ENCODE measurements around the gene ALX3. TPM values are rescaled to one million over a fixed set of nuclear protein-coding genes. Genes with fewer than 3 reads are reported as not detected.

ALX3 gene
- total RNA-seq, 1 donor from 2014 or later: not detected

DNA sequence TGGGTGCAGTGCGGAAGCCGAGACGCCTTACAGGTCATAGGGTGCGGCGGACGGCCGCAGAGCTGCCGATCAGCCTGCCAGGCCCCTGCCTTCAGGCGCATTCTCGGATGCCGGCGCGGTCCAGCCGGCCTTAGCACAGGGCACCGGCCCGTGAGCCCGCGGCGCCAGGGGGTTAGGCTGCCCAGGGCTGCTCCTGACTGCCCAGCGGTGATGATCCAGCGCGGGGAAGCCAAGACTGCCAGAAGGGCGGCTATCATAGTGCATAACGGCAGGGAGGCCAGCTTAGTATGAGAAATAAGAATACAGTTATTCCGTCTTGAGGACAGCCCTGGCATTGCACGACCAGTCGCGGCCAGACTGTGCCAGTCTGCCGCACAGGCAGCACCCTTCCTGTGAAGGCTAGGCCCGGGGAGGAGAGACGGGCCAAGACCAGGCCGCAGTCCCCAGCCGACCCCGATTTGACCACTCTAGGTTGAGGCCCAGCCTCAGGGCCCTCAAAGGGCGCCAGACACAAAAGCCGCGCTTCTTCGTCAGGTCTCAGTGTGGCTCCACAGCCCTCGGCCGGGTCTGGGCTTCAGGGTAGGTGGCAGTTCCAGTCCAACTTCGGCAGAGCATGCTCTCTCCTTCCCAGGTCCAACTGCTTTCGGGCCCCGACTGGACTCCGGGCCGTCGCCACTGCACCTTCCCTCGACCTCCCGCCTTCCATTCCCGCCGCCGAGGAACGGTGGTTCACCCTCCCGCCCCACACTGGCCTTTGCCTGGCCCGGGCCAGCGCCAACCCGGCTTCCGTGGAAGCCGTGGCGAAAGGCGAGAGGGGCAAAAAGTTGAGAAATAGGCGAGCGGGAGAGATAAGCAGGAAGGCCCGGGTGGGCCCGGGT is 829 bp downstream of the ALX3 start:
- DNase-seq (ENCODE audit: missing footprints) (no peak), ATAC-seq (peak; percentile 24)
- intact Hi-C loops (cut with DNase I): no loop called here

DNA sequence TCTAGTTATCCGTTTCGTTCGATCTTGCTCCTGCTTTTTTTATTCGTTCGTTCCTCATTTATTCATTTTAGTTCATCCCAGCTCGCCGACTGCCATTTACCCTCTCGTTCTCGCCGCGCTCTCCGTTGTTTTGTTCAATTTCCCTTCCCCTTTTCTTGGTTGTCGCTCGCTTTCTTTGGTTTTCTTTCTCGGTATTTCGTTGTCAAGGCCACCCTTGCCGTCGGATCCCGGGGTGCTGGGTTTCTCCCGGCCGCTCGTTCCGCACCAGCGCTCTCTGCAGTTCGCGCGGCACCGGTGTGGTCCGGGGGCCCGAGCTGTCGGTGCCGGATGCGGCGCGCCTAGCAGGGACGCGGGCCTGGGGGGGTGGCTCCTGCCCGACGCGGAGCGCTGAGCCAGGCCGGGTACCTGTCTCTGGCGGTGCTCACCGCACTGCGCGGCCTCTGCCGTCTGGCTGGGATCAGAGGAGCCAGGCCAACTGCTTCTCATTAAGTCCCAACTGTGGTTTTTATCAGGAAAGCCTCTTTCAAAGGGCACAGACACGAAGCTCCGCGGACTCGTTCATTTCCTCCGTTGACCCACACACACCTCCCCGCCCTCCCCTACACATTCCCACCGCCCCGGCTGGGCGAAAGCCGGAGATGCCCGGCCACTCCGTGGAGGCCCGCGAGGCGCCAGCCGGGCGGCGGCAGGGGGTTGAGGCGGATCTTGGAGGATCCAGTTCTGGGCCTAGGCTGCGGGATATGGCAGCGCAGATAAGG is 1.6 kb downstream of the ALX3 start:
- intact Hi-C loops (cut with DNase I): no loop called here
- ATAC-seq: no peak

DNA sequence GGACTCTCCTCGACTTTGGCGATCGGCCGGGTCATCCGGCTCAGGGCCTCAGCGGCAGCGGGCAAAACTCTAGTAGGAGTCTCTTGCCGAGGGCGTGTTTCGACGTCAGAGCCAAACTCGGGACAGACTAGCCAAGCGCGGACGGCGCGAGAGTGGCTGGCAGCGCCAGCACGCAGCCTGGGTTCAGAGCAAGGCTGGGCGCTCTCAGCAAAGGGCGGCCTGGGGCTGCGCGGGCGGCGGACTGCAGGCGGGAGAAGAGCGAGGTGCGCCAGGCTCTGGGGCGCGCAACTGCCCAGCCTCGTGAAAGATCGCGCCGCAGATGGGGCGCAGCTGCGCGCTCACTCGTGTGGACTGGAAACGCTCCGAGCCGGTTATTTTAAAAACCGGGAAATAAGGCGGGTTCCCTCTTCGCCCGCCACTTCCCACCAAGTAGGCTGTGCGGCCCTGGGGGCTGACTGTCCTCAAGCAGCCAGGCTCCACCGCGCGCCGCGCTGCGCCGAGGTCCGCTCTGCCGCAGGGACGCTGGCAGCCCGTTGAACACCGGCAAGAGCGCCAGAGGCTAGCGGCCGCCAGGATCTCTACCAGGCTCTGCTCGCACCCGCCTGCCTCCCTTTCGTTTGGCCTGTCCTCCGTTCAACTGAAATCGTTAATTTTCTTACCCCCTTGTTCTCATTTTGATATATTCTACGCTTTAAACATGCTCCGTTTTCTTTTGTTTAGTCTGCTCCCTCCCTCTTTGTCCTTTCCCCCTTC is 2.4 kb downstream of the ALX3 start:
- DNase-seq (ENCODE audit: missing footprints) (no peak), ATAC-seq (no peak)
- intact Hi-C loops (cut with DNase I): no loop called here

More for the DNA sequence above, 1.6 kb downstream of the ALX3 start:
- no peak for DNase-seq (ENCODE audit: missing footprints)

DNA sequence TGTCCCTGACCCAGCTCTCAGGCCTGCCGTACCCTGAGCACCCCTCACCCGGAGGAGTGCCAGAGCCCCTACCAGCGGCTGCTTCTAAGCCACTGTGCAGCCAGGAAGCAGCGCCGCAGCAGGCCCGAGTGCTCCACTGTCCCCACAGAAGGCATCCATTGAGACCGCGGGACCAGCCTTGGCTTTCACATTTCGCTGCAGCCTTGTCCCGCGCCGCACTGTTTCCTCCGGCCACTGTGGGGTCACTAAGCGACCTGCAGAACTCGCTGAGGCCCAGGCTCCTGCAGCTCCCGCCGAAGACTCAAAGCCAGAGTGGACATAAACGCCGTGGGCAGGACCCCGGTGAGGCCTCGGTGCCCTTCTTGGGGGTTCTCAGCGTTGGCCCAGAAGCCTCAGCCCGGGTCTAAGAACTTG is 3.0 kb downstream of the ALX3 start:
- ATAC-seq: no peak
- DNase-seq (ENCODE audit: missing footprints): no peak
- intact Hi-C loops (cut with DNase I): no loop called here

DNA sequence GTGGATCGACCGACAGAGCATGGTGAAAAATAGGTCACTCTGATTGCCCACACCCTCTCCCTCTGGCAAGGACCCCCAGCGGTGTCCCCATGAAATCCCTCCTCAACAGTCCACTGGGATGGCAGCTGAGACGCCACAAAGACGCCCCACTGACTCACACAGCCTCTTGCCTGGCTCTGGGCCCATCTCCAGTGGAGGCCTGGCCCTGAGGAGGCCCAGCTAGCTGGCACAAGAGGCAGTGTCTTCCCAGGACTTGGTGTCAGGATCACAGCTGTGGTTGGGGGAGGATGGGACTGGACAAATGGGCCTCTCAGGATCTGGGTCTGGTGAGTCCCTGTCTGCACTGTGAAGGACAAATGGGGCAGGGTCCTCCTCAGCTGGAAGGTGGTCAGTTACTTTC is 4.6 kb downstream of the ALX3 start:
- no peak for DNase-seq (ENCODE audit: missing footprints)
- no peak for ATAC-seq
- intact Hi-C loops (cut with DNase I): no loop called here

DNA sequence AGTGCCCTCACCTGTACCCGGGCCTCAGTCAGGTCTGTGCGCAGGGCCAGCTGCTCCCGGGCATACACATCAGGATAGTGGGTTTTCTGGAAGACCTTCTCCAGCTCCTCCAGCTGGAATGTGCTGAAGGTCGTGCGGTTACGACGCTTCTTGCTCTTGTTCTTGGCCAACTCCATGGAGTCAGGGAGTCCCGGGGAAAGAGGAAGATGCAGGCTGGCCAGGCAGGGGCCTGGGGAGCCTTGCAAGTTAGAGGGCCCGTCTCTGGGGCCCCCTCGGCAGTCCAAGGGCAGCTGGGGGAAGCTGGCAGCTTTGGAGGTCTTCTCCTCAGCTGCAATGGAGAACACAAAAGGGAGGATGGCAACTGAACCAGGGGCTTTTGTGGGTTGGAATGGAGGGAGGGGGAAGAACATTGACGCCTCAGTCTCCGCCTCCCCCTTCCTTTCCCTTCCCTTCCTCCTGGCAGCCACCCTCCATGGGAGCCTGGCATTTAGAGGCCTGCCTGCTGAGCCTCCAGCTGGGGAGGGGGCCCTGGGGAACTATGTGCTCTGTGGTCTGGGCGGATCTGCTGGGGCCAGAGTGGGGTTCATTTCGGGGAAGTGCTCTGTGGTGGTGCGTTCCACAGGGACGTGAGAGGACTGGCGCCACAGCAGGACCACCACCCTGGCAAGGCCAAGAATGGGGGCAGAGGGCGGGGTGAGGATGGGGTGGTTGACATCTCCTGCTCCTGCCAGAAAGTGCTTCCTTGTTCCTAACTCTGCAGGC is 5.7 kb downstream of the ALX3 start:
- ATAC-seq (no peak), DNase-seq (ENCODE audit: missing footprints) (no peak)
- intact Hi-C loops (cut with DNase I): no loop called here

DNA sequence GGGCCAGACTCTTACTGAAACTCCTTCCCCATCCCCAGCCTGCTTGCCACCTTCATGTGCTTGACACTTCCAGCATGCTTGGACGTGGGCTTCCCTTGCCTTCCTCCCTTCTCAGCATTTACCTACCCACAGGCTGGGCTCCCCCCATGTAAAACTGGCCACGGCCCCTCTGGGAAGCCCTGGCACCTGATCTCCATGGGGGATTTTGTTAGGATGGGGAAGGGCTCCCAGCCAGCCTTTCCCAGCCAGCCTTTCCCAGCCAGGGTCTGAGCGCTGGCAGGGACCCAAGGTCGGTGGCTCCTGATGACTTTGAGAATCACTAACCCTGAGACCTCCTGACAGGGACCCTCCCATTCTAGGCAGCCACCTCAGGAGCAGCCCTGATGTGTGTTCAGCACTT is 6.7 kb downstream of the ALX3 start:
- intact Hi-C loops (cut with DNase I): no loop called here
- DNase-seq (ENCODE audit: missing footprints): no peak

DNA sequence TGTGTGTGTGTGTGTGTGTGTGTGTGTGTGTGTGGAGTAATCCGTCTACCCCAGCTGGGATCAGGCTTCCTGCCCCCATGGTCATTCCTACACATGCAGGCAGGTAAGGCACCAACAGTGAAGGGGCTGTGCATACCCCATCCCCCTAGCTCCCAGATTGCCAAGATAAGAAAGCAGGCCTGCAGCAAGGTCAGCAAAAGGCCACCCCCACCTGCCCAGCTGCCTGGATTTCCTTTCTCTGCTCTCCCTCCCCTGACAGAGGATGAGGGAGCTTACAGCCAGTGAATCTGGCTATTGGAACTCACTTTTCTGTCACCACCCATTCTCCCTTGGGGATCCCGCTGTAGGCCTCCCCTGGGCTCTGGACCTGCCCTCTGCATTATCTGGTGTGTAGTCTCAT is 7.9 kb downstream of the ALX3 start:
- intact Hi-C loops (cut with DNase I): no loop called here
- ATAC-seq: no peak
- DNase-seq (ENCODE audit: missing footprints): no peak

More for the DNA sequence above, 6.7 kb downstream of the ALX3 start:
- no peak for ATAC-seq

DNA sequence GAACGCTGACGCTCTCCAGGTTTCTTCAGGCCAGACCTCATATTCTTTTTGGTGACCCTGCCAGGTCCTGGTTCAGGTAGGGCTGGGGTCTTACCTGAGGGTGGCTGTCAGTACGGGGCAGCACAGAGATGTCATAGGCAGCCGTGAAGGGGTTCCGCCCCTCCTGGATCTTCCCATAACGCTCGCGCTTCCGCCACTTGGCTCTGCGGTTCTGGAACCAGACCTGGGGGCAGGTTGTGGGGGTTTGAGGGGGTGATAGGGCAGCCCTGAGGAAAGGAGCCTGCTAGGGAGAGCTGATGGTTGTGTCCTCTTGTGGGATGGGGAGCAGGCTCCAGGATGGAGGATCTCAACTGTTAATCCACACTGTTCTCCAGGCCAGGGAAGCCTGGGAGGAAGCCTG is 9.1 kb downstream of the ALX3 start:
- no peak for ATAC-seq
- intact Hi-C loops (cut with DNase I): no loop called here
- no peak for DNase-seq (ENCODE audit: missing footprints)

DNA sequence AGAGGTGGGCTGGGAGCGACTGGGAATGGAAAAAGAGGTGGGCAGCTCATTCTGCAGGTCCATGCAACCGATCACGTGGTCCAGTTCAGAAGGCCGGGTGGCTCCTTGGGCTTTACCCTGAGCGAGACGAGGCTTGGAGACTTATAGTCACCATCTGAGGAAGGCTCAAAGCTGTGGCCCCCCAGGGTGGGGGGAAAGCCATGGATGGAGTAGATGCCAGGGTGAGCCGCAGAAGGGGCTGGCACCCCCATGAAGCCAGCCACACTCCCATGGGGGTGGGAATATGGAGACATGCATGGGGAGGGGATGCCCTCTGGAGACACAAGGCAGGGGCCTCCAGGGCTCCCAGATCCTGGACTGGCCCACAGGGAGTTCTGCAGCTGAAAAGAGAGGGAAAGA is 9.8 kb downstream of the ALX3 start:
- ATAC-seq (no peak), DNase-seq (ENCODE audit: missing footprints) (no peak)
- intact Hi-C loops (cut with DNase I): no loop called here

DNA sequence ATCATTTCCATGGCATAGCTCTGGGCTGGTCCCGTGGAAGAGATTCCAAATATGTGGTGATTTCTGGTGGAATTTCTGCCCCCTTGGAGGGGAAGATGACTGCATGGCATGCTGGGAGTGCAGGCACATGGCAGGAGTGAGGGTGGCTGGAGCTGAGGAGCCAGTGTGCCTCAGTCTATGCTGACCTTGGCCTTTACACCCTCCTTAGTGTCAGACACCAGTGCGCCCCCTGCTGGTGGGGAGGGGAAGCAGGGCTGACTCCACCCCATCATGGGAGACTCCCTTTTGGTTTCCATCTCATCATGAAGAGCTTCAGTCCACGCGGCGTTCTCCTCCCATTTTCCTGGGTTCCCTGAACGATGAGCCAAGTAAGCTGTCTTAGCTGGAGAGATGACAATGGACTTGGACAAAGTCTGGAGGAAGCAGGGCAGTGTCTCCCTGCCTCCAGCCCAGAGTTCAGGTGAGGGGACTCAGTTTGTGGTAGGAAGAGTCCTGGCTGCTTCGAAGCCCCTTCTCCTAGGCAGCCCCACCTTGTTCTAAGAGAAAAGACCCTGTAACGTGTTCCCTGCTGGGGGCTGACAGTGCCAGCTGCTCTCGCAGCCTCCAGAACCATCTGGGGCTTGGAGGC is 10.3 kb downstream of the ALX3 start:
- intact Hi-C loops (cut with DNase I): no loop called here
- ATAC-seq (no peak), DNase-seq (ENCODE audit: missing footprints) (no peak)

DNA sequence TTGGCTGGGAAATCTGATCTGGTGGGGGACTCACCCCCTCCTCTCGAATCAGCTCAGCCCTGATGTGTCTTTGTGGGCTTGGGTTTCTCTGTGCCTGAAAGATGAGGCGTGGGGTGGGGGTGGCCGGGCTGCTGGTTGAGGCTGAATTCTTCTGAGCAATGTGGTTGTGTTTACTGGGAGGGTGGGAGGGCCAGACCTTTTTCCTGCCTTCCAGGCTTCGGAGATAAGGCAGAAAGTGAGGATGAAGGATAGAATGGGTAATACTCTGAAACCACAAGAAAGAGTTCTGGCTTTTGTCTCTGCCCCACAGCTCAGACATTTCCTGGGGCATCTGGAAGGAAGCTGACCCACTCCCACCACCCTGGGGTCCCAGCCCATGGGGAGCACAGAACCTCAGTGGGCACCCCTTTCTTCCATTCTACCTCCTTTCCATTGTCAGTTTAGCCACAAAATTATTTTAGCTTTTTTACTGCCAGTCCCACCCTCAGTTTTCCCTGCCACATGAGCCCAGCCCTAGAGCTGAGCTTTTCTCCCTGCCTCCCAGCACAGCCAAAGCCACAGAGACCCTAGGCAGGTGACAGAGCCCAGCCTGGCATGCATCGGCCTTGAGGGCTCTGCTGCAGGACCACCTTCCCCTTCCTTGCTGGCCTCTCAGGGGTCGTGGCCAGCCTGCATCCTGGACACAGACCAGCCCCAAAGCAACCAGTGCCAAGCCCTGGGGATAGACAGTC is 11.2 kb downstream of the ALX3 start:
- DNase-seq (ENCODE audit: missing footprints) (no peak), ATAC-seq (no peak)
- intact Hi-C loops (cut with DNase I): loop anchor here (10.0 kb wide), 1 partner anchor 406 kb away; no protein-coding TSS in a partner anchor

DNA sequence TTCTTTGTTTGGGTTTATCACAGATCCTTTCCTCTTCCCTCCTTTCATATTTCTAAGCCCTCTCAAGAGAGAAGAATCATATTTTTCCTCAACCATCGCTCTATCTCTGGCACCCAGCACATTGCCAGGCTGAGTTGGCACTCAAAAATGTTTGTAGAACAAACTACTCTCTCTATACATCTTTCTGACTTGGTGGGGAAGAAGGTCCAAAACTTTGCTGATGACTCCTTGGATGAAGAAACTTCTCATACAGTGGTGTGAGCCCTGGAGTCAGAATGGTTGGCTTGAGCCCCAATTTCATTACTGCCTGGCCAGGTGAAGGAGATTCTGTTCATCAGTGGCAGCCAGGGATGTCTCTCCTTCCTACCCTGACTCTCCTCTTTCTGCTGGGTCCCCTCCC is 11.9 kb downstream of the ALX3 start:
- intact Hi-C loops (cut with DNase I): loop anchor here (10.0 kb wide), 1 partner anchor 406 kb away; no protein-coding TSS in a partner anchor
- no peak for ATAC-seq
- DNase-seq (ENCODE audit: missing footprints): no peak

DNA sequence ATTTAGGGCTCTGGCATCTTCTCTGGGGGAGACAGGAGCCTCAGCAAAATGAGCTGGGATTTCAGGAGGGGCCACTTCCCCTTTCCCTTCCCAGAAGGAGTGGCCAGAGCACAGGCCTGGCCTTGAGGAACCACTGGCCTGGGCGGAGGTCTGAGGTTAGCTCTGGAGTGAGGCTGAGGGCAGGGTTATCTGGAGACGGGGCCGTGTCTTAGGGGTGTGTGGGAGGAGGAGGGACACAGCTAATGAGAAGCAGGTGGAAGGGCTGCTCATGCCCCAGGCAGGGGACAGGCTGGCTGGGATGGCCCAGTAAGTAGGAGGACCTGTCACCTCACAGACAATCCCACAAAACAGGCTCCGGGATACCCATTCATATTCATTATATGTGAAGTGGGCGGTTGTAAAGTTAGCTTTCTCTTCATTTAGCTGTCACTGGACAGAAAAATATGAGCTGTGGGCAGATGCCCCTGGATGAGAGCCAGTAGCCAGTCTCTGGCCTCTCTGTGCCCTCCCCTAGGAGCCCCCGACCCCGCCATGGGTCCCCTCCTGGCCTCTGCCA is 12.4 kb downstream of the ALX3 start:
- intact Hi-C loops (cut with DNase I): loop anchor here (10.0 kb wide), 1 partner anchor 407 kb away; no protein-coding TSS in a partner anchor
- ATAC-seq: no peak
- no peak for DNase-seq (ENCODE audit: missing footprints)

DNA sequence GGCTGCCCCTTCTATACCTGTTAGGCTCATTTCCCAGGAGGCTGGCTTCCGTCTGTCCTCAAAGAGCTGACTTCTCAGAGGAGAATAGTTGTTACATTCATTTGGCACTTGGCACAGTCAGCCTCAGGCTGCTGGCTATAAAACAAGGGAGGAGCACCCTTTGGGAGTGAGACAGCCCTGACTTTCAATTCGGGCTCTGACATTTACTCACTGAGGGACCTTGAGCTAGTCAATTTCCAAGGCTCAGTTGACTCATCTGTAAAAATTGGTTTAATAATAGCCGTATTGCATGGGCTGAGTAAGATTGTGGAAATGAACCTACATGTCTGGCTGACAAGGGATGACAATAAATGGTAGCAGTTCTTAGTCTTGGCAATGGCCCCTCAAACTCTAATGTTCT is 13.7 kb downstream of the ALX3 start:
- DNase-seq (ENCODE audit: missing footprints) (no peak), ATAC-seq (no peak)
- intact Hi-C loops (cut with DNase I): loop anchor here (10.0 kb wide), 1 partner anchor 408 kb away; no protein-coding TSS in a partner anchor

DNA sequence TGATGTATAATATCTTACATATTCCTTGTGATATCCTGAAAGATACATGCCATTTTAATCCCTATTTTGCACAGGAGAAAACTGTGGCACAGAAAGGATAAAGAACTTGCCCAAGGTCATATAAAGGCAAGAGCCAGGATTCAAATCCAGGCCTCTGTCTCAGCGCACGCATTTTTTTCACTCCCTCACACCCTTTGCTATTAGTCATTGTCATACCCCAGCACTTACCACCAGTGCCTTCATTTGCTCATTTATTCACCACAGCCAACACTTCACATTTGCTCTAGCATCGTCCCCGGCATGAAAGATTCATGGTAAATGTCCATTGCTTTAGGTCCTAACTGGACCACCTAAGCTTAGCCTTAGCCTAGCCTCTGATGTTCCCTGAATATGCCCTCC is 14.2 kb downstream of the ALX3 start:
- intact Hi-C loops (cut with DNase I): loop anchor here (10.0 kb wide), 1 partner anchor 409 kb away; no protein-coding TSS in a partner anchor
- no peak for DNase-seq (ENCODE audit: missing footprints)
- ATAC-seq: no peak
